OCI-M2 (cell line): ENCODE data around the gene MSMP.

Experiments
- DNase-seq: peaks from one replicate; lab custom pipeline; 2025; ENCODE audit not compliant: unreplicated experiment; lab: John Stamatoyannopoulos, UW

MSMP gene

GRCh38 chr9:35723908-35724307 is 30.2 kb downstream of the MSMP start:
- no peak for DNase-seq

- no peak for DNase-seq
Measured at GRCh38 chr9:35723426-35723825, 30.6 kb downstream of the MSMP start.

- no peak for DNase-seq
Measured at GRCh38 chr9:35719546-35719945, 34.5 kb downstream of the MSMP start.

- DNase-seq: no peak
Measured at GRCh38 chr9:35718721-35719511, 35.2 kb downstream of the MSMP start.

- DNase-seq: no peak
Measured at GRCh38 chr9:35717132-35717870, 36.8 kb downstream of the MSMP start.

- no peak for DNase-seq
Measured at GRCh38 chr9:35716230-35716629, 37.8 kb downstream of the MSMP start.

- DNase-seq: no peak
Measured at GRCh38 chr9:35714579-35715252, 39.4 kb downstream of the MSMP start.

- DNase-seq: no peak
Measured at GRCh38 chr9:35714123-35714522, 40.0 kb downstream of the MSMP start.

GRCh38 chr9:35713578-35713977 is 40.5 kb downstream of the MSMP start:
- DNase-seq: no peak

GRCh38 chr9:35712762-35713400 is 41.2 kb downstream of the MSMP start:
- DNase-seq: no peak

- no peak for DNase-seq
Measured at GRCh38 chr9:35711501-35712428, 42.3 kb downstream of the MSMP start.

- no peak for DNase-seq
Measured at GRCh38 chr9:35710818-35711500, 43.1 kb downstream of the MSMP start.

GRCh38 chr9:35708146-35708545 is 45.9 kb downstream of the MSMP start:
- no peak for DNase-seq

- DNase-seq: no peak
Measured at GRCh38 chr9:35706951-35707350, 47.1 kb downstream of the MSMP start.

GRCh38 chr9:35705836-35706430 is 48.1 kb downstream of the MSMP start:
- DNase-seq: no peak

GRCh38 chr9:35705372-35705771 is 48.7 kb downstream of the MSMP start:
- no peak for DNase-seq

GRCh38 chr9:35703906-35704672 is 50.0 kb downstream of the MSMP start:
- DNase-seq: no peak
